Glomerular endothelial cell (primary cell): ENCODE results near the gene ANTXR2. TPM values are rescaled to one million over a fixed set of nuclear protein-coding genes. Genes with fewer than 3 reads are reported as not detected.
"Not testable (repeated sequence)": the region's sequence is repeated elsewhere in the genome, so short reads cannot be mapped to it uniquely, and the experiment has no call there.

Source experiments
- DNase-seq: peaks from one replicate; pipeline ENCODE4 v3.0.0-alpha.2; 2011; ENCODE audit warnings: low read depth, low spot score; ENCODE audit errors: extremely low read depth
- total RNA-seq: library from RNA; depleted of rRNA; stranded (reverse); fragments of >200 nt; gene quantifications from 2 replicates; pipeline ENCODE4 v1.2.3, GENCODE V29; 2015

Gene ANTXR2
- total RNA-seq, 1 donor from 2014 or later = 45.6 TPM

GRCh38 chr4:80029364-80029763, 43.7 kb downstream of the ANTXR2 start:
- DNase-seq = no peak

DNA sequence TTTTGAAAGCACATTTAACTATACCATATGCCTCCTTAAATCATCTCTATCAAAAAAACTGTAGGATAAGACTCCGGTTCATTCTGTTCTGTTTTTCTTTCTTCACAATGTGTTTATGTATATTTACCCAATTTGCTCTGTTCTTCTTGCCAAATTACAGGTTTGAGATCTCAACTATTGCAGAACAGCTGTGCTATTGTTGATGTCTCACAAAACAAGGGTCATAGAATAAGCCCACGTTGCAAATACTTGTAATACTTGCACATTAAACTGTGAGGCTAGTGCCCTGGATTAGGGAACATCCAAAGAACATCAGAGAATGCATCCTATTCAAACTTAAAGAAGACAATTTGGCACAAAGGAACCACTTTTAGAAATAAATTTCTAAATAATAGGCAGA, 45.4 kb downstream of the ANTXR2 start:
- no peak for DNase-seq

GRCh38 chr4:80026100-80026499, 46.9 kb downstream of the ANTXR2 start:
- no peak for DNase-seq

- DNase-seq = no peak
Observed at GRCh38 chr4:80024335-80024734, 48.7 kb downstream of the ANTXR2 start.

GRCh38 chr4:80022282-80022681, 50.7 kb downstream of the ANTXR2 start:
- DNase-seq = no peak

- DNase-seq = no peak
Observed at GRCh38 chr4:80017125-80017854, 55.7 kb downstream of the ANTXR2 start.

DNA sequence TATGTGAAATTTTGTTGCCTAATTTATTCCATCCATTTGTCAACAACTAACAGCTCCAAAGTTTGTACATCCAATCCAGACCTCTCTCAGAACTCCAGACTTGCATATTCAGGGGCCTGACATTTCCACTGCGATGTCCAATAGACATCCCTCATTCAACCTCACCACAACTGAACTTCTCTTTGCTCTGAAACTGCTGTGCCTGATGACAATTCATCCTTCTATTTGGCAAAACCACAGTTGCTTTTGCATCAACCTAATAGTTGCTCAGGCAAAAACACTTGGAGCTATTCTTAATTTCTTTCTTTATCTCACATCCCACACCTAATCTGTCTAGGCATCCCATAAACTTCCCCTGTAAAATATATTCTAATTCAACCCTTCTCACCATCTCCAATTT, 56.5 kb downstream of the ANTXR2 start:
- DNase-seq = no peak

DNA sequence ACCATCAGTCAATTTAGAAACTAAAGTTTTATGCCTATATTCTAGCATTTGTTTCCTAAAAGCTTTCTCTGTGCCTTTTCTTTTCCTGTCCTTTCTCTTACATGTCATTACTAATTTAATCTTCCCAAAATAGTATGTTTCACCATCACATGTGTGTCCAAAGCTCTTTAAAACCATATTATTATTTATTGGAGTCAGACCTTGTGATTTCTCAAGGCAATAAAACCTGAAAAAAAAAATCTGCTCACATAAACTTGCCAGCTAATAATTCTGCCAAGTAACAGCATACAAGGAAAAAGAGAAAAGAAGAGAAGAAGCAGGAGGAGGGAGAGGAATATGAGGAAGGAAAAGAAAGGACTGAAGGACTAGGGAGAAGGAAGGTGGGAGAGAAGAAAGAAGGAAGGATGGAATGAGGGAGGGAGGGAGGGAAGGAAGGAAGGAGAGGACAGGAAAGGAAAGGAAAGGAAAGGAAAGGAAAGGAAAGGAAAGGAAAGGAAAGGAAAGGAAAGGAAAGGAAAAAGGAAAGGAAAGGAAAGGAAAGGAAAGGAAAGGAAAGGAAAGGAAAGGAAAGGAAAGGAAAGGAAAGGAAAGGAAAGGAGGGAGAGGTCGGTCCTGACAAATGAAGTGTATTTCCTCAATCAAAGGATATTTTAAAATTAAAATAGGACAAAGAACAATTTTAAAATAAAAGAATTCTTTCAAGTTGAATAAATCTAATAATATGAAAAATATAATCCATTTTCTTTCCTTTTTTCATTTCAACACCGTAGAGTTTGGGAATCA, 57.4 kb downstream of the ANTXR2 start:
- no peak for DNase-seq

DNA sequence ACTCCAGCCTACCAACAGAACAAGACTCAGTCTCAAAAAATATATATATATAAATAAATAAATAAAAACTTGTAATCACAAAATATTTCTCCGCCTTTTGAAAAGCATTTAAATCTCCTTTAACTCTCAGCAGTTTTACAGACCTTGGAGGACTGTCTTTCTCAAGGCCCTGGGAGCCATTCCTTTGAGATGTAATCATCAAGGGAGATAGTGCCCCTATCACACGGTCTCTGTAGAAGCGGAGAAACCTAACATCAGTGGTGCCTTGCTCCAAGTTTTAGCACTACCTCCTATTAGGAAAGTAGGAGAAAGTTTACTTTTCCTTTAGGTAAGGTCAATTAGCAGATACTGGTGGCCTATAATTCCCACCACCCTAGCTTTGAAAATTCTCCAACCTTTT, 58.5 kb downstream of the ANTXR2 start:
- no peak for DNase-seq

DNA sequence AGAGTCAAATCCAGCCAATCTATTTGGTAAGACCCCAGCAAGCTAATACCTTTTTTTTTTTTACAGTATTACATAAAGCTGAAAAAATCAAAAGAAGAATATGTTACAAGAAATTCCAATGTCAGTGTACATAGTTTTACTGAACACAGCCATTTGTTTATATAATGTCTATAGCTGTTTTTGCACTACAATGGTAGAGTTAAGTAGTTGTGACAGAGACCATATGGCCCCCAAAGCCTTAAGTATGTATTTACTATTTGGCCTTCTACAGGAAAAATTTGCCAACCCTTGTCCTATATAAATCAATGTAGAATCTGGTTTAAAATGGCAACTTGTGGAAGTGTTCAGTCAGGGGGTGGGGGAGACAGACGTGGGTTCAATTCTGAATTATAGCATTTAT, 60.7 kb downstream of the ANTXR2 start:
- DNase-seq = no peak

- DNase-seq = no peak
Observed at GRCh38 chr4:80011636-80012236, 61.3 kb downstream of the ANTXR2 start.

DNA sequence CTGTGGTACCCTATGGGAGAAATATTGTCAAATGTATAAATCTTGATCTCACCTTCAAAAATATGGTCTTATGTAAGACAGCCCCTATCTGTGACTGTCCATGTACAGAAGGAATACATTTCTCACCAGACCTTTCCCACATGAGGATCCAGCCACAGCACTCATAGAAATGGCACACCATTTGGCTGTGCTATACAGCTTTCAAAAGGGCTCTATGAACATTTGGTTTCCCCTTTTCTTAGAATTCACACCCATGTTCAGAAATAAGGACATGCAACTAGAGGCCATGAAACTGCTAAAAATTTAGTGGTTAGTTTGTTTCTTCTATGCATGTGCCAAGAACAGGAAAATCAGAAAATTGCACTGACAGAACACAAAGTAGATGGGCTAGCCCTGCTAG, 62.7 kb downstream of the ANTXR2 start:
- no peak for DNase-seq

DNA sequence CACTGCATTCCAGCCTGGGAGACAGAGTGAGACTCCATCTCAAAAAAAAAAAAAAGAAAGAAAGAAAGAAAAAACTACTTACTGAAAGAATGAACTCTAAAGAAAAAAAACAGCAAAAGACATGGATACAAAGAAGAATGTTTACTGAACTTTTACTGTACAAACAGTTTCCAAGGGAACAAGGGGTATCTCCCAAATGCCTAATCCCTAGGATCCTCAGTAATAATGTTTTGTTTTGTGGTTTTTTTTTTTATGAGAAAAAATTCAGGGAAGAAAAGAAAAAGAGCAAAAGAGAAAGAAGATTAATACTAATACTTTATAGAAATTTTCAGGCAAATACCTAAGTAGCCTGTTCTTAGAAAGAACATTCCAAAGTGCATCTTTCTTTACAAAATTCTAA, 63.2 kb downstream of the ANTXR2 start:
- no peak for DNase-seq

- no peak for DNase-seq
Observed at GRCh38 chr4:80008971-80009370, 64.1 kb downstream of the ANTXR2 start.

DNA sequence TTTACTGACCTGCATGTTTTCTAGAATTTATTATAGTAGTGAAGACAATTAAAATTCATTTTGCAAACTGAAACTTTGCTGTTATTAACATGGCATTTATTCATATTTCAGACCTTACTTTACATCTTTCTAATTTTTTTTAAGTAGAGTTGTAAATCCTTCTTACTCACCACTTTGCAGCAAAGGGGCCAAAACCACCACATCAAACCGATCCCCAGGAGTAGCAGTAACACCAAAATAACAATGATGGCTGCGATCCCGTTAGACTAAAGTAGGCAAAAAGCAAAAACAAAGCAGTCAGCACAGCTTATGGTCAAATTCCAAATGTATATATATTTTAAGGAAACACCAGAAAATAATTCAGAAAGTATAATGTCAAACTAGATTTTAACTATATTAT, 64.7 kb downstream of the ANTXR2 start:
- DNase-seq = no peak

DNA sequence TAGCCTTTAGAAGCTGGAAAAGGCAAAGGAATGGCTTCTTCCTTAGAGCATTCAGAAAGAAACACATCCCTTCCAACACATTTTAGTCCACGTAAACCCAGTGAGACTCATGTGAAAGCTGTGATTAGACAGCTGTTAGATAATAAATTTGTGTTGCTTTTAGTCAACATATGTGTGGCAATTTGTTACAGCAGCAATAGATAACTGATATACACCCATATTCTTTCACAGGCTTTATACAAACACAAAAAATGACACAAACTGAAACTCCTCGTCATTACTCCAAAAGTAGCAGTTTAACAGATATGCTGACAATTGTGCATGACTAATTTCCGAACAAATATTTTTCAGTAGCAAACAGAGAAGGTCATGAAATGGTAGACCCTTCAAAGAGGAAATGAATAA, 65.3 kb downstream of the ANTXR2 start:
- no peak for DNase-seq

GRCh38 chr4:80006935-80007744, 65.9 kb downstream of the ANTXR2 start:
- no peak for DNase-seq

DNA sequence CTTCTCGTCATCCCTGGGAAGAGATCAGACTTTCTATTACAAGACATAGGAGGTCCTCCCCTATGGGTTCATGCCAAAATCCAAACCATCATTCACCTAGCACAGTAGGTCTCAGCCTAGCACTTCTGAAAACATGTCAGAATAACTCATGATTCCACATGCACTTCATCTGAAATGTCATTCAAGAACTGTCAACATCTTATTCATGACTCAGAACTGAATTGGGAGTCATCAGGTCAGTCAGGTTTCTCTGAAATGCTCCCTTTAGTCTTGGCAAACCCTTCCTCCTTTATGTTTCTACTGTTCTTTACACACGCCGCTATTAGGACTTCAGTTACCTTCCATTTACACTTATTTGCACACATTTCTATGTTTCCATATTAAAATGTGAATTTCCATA, 67.2 kb downstream of the ANTXR2 start:
- no peak for DNase-seq

DNA sequence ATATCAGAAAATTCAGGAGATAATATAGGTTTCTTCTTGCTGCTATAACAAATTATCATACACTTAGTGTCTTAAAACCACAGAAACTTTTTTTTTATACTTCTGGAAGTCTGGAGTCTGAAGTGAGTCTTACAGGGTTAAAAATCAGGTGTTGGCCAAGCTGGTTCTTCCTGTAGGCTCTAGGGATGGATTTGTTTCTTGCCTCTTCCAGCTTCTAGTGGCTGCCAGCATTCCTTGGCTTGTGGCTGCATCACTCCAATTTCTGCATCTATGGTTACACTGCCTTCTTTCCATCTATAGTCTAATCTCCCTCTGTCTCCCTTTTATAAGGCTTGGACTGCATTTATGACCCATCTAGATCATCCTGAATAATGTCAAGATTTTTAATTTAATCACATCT, 68.7 kb downstream of the ANTXR2 start:
- no peak for DNase-seq

DNA sequence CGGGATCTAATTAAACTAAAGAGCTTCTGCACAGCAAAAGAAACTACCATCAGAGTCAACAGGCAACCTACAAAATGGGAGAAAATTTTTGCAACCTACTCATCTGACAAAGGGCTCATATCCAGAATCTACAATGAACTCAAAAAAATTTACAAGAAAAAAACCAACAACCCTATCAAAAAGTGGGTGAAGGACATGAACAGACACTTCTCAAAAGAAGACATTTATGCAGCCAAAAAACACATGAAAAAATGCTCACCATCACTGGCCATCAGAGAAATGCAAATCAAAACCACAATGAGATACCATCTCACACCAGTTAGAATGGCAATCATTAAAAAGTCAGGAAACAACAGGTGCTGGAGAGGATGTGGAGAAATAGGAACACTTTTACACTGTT, 70.5 kb downstream of the ANTXR2 start:
- DNase-seq = not testable (repeated sequence)

DNA sequence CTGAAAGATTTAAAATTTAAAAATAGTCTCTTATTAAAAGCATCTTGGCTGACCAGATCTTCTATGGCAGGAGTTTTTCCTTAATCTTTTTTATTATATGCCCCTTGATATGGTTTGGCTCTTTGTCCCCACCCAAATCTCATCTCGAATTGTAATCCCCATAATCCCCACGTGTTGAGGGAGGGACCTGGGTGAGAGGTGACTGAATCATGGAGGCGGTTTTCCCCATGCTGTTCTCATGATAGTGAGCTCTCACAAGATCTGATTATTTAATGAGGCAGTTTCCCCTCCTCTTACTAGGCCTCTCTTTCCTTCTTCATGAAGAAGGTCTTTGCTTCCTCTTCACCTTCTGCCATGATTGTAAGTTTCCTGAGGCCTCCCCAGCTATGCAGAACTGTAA, 74.0 kb downstream of the ANTXR2 start:
- DNase-seq = not testable (repeated sequence)
